ENCODE measurements around the gene CYP21A2. TPM values are rescaled to one million over a fixed set of nuclear protein-coding genes. Genes with fewer than 3 reads are reported as not detected.
"Not testable (repeated sequence)": the region's sequence is repeated elsewhere in the genome, so short reads cannot be mapped to it uniquely, and the experiment has no call there.

The CYP21A2 gene
- total and polyA plus RNA-seq, 2 experiments from 2014 or later, result not detected

DNA sequence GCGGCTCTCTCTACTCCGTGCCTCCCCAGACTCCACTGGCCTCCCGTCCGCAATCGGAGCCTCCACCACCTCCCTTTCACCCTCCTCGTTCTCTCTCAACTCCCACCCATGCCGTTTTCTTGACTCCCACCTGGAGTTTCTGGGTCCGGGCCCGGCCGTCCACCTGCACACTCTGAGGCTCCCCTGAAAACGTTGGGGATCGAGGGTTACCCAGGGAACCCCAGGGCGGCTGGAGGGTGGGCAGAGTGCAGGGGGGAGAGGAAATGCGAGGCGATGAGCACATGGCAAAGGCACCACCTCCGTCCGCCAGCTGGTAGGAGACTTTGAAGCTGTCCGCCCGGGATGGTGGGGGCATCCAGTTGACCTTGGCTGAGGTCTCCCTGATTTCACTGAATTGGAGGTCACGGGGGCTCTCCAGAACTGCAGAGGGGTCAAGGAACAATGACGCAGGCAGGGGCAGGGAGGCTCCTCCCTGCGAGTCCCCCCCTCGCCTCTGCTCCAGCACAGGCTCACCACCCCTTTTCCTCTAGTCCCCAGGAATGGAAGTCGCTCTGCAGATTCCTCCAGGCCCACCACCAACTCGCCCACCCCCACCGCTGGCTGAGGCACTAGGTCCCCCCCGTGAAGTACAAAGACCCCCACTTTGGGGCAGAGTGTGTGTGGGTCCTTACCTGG is 27.2 kb upstream of the CYP21A2 start:
- H3K36me3 ChIP-seq (ENCODE audit: low read depth); H3K79me2 ChIP-seq (ENCODE audit: insufficient read depth); H3K9me2 ChIP-seq (ENCODE audit: insufficient read depth); H3K27ac ChIP-seq; H3K4me1 ChIP-seq (ENCODE audit: insufficient read depth); H3K9me3 ChIP-seq (ENCODE audit: low read depth); in situ Hi-C loops (cut with MboI); H3K4me2 ChIP-seq (ENCODE audit: unreplicated experiment); H3K4me3 ChIP-seq; H3K27me3 ChIP-seq (replicated peaks; ENCODE audit: insufficient read depth); H3F3A ChIP-seq (ENCODE audit: insufficient read depth); DNase-seq; H4K20me1 ChIP-seq (ENCODE audit: insufficient read depth); H3K9ac ChIP-seq; H2AFZ ChIP-seq: not testable (repeated sequence)
- 60 to 70% methylated on average over 10 to 21 of the region's 27 CpGs for WGBS, 2 experiments (ENCODE audit: low coverage in 1 of 2, low lambda C conversion rate in 2 of 2, missing lambda C conversion rate in 2 of 2)

GRCh38 chr6:32012941-32013617 is 25.1 kb upstream of the CYP21A2 start:
- H2AFZ ChIP-seq; in situ Hi-C loops (cut with MboI); H3K9me3 ChIP-seq (ENCODE audit: low read depth); H3K9ac ChIP-seq; H3K79me2 ChIP-seq (ENCODE audit: insufficient read depth); H3F3A ChIP-seq (ENCODE audit: insufficient read depth); H3K4me3 ChIP-seq; H3K4me2 ChIP-seq (ENCODE audit: unreplicated experiment); H3K27ac ChIP-seq; H4K20me1 ChIP-seq (ENCODE audit: insufficient read depth); H3K27me3 ChIP-seq (replicated peaks; ENCODE audit: insufficient read depth); H3K4me1 ChIP-seq (ENCODE audit: insufficient read depth); H3K9me2 ChIP-seq (ENCODE audit: insufficient read depth); H3K36me3 ChIP-seq (ENCODE audit: low read depth); DNase-seq: not testable (repeated sequence)
- WGBS, 2 experiments (ENCODE audit: low coverage in 1 of 2, low lambda C conversion rate in 2 of 2, missing lambda C conversion rate in 2 of 2), result 89 to 91% methylated on average over 16 to 17 of the region's 17 CpGs

DNA sequence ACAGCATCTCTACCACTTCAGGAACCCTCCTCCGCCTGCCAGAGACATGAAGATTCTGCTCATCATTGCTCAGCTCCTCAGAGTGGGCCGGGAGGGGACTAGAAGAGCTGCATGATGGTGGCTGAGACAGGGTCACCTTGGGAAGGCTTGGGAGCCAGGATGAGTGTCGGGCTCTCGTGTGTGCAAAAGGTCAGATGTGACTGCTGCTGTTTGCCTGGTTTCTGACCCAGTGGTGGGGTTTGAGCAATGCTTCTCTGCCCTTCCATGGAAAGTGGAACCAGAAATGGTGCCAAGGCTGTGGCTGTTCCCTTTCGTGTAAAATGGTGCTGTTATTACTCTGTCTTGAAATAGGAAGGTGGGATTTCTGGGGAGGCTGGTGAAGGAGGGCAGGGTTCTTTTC is 24.5 kb upstream of the CYP21A2 start:
- H3K4me3 ChIP-seq; H3K9me3 ChIP-seq (ENCODE audit: low read depth); H3K27me3 ChIP-seq (replicated peaks; ENCODE audit: insufficient read depth); H3K4me1 ChIP-seq (ENCODE audit: insufficient read depth); DNase-seq; H3K36me3 ChIP-seq (ENCODE audit: low read depth); H3K79me2 ChIP-seq (ENCODE audit: insufficient read depth); in situ Hi-C loops (cut with MboI); H2AFZ ChIP-seq; H4K20me1 ChIP-seq (ENCODE audit: insufficient read depth); H3K9me2 ChIP-seq (ENCODE audit: insufficient read depth); H3K4me2 ChIP-seq (ENCODE audit: unreplicated experiment); H3K9ac ChIP-seq; H3K27ac ChIP-seq; H3F3A ChIP-seq (ENCODE audit: insufficient read depth): not testable (repeated sequence)
- no CpG with 5 or more reads among the region's 5 CpGs for WGBS, 2 experiments (ENCODE audit: low coverage in 1 of 2, low lambda C conversion rate in 2 of 2, missing lambda C conversion rate in 2 of 2)

DNA sequence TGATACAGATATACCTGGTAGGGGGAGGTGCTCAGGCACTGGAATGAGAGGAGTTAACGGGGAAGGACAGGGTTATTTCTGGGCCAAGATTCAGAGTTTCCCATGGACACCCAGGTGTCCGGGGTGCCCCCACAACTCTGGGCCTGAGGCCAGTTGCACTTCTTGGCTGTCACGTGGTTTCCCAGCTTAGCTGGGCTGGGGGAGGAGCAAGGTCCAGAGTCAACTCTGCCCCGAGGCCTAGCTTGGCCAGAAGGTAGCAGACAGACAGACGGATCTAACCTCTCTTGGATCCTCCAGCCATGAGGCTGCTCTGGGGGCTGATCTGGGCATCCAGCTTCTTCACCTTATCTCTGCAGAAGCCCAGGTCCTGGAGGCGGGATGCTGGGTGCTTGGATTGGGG is 23.7 kb upstream of the CYP21A2 start, which contains the start of gene C4B:
C4B (plus strand) TSS at position 249 of the 400 bp plus-strand sequence; CDS start at position 300, 51 bp downstream.
- not testable (repeated sequence) for H3F3A ChIP-seq (ENCODE audit: insufficient read depth); H3K9ac ChIP-seq; H3K9me2 ChIP-seq (ENCODE audit: insufficient read depth)

GRCh38 chr6:32022100-32022499 is 16.1 kb upstream of the CYP21A2 start:
- H3K9me2 ChIP-seq (ENCODE audit: insufficient read depth); H2AFZ ChIP-seq; H3K4me3 ChIP-seq; H3K9ac ChIP-seq; H3K4me2 ChIP-seq (ENCODE audit: unreplicated experiment); H3K9me3 ChIP-seq (ENCODE audit: low read depth); H3K4me1 ChIP-seq (ENCODE audit: insufficient read depth); in situ Hi-C loops (cut with MboI); H3K36me3 ChIP-seq (ENCODE audit: low read depth); H4K20me1 ChIP-seq (ENCODE audit: insufficient read depth); H3F3A ChIP-seq (ENCODE audit: insufficient read depth); DNase-seq; H3K27ac ChIP-seq; H3K79me2 ChIP-seq (ENCODE audit: insufficient read depth); H3K27me3 ChIP-seq (replicated peaks; ENCODE audit: insufficient read depth): not testable (repeated sequence)
- no CpG with 5 or more reads among the region's 10 CpGs for WGBS, 2 experiments (ENCODE audit: low coverage in 1 of 2, low lambda C conversion rate in 2 of 2, missing lambda C conversion rate in 2 of 2)

More for the DNA sequence above, 23.7 kb upstream of the CYP21A2 start, which contains the start of gene C4B:
- H3K36me3 ChIP-seq (ENCODE audit: low read depth); H2AFZ ChIP-seq; DNase-seq; H3K9me3 ChIP-seq (ENCODE audit: low read depth); in situ Hi-C loops (cut with MboI); H3K4me3 ChIP-seq; H3K79me2 ChIP-seq (ENCODE audit: insufficient read depth); H3K4me1 ChIP-seq (ENCODE audit: insufficient read depth); H3K4me2 ChIP-seq (ENCODE audit: unreplicated experiment); H4K20me1 ChIP-seq (ENCODE audit: insufficient read depth); H3K27ac ChIP-seq; H3K27me3 ChIP-seq (replicated peaks; ENCODE audit: insufficient read depth): not testable (repeated sequence)
- WGBS, 2 experiments (ENCODE audit: low coverage in 1 of 2, low lambda C conversion rate in 2 of 2, missing lambda C conversion rate in 2 of 2), result no CpG with 5 or more reads among the region's 6 CpGs

DNA sequence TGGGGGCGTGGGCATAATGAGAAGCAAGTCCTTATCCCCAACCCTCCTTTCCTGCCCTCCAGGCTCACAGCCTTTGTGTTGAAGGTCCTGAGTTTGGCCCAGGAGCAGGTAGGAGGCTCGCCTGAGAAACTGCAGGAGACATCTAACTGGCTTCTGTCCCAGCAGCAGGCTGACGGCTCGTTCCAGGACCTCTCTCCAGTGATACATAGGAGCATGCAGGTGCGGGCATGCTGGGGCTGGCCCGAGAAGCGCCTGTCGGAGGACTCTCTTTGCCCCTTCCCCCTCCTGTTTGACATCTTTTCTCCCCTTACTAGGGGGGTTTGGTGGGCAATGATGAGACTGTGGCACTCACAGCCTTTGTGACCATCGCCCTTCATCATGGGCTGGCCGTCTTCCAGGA is 9.6 kb upstream of the CYP21A2 start:
- H3K36me3 ChIP-seq (ENCODE audit: low read depth); in situ Hi-C loops (cut with MboI); H3K9ac ChIP-seq; DNase-seq; H3K4me2 ChIP-seq (ENCODE audit: unreplicated experiment); H3K79me2 ChIP-seq (ENCODE audit: insufficient read depth); H3K9me2 ChIP-seq (ENCODE audit: insufficient read depth); H3K4me1 ChIP-seq (ENCODE audit: insufficient read depth); H3K4me3 ChIP-seq; H3K9me3 ChIP-seq (ENCODE audit: low read depth); H2AFZ ChIP-seq; H3K27me3 ChIP-seq (replicated peaks; ENCODE audit: insufficient read depth); H3F3A ChIP-seq (ENCODE audit: insufficient read depth); H3K27ac ChIP-seq; H4K20me1 ChIP-seq (ENCODE audit: insufficient read depth): not testable (repeated sequence)
- WGBS, 2 experiments (ENCODE audit: low coverage in 1 of 2, low lambda C conversion rate in 2 of 2, missing lambda C conversion rate in 2 of 2), result no CpG with 5 or more reads among the region's 10 CpGs

DNA sequence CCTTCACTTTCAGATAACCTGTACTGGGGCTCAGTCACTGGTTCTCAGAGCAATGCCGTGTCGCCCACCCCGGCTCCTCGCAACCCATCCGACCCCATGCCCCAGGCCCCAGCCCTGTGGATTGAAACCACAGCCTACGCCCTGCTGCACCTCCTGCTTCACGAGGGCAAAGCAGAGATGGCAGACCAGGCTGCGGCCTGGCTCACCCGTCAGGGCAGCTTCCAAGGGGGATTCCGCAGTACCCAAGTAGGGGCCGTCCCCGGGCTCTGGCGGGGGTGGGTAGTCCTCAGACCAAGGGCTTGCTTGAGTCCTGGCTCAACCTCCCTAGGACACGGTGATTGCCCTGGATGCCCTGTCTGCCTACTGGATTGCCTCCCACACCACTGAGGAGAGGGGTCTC is 8.7 kb upstream of the CYP21A2 start:
- DNase-seq; H3F3A ChIP-seq (ENCODE audit: insufficient read depth); H3K27ac ChIP-seq; H2AFZ ChIP-seq; H3K79me2 ChIP-seq (ENCODE audit: insufficient read depth); H3K36me3 ChIP-seq (ENCODE audit: low read depth); H3K27me3 ChIP-seq (replicated peaks; ENCODE audit: insufficient read depth); H3K9me2 ChIP-seq (ENCODE audit: insufficient read depth); H3K4me2 ChIP-seq (ENCODE audit: unreplicated experiment); H3K4me1 ChIP-seq (ENCODE audit: insufficient read depth); H3K9ac ChIP-seq; H3K4me3 ChIP-seq; in situ Hi-C loops (cut with MboI); H4K20me1 ChIP-seq (ENCODE audit: insufficient read depth); H3K9me3 ChIP-seq (ENCODE audit: low read depth): not testable (repeated sequence)
- WGBS, 2 experiments (ENCODE audit: low coverage in 1 of 2, low lambda C conversion rate in 2 of 2, missing lambda C conversion rate in 2 of 2), result 84 to 88% methylated on average over 9 to 11 of the region's 14 CpGs

Data from GM23248 (cell line).